GM13976 (cell line): Measurements from ENCODE around the gene ZNF598.

Experiments
- DNase-seq: peaks from one replicate; pipeline ENCODE4 v3.0.0; 2012; ENCODE audit warnings: low spot score
- CTCF ChIP-seq: IDR thresholded peaks from 2 replicates; pipeline ENCODE4 v1.5.1; 2012; ENCODE audit warnings: borderline replicate concordance, mild to moderate bottlenecking; ENCODE audit not compliant: insufficient read depth; ENCODE audit errors: extremely low read depth, missing control alignments, control extremely low read depth
- in situ Hi-C: fragments of 300-500 bp; cut with MboI; formaldehyde crosslinking; loops from one replicate; pipeline ENCODE4 v1.12.0; 2022; ENCODE audit warnings: low sequenced_read_pairs, mixed read lengths, inconsistent platforms; ENCODE audit not compliant: unreplicated experiment

ZNF598 gene

DNA sequence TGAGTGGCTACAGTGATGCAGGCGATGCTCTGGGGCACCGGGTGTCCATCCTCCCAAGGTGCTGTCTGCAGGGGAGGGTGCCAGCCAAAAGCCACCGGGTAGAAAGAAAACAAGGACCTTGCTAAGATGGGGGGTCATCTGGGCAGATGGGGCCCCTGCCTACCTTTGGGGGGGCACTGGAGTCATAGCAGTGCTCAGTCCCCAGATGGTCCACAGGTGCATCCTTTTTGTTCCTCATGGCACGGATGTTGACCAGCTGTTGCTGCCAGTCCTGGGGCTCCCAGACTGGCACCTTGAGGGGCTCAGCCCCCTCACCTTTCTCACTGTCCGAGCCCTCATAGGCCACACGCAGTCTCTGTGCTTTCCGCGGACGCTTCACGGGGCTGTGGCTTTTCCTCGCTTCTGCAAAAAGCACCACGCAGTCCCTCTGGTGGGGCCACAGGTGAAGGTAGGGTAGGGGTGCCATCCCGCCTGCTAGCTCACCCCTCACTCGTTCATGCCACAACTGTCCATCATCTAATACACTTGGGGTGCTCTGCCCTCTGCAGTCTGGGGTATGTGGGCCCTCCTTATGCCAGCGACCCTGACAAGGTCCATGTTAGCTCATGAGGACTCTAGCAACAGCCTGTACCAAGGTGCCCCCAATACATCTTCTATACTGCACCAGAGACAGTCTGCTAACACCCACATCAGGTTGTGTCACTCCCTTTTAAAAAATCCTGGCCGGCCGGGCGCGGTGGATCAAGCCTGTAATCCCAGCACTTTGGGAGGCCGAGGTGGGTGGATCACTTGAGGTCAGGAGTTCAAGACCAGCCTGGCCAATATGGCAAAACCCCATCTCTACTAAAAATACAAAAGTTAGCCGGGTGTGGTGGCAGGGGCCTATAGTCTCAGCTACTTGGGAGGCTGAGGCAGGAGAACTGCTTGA, 36.6 kb upstream of the ZNF598 start:
- TF ChIP-seq CTCF = no peak
- in situ Hi-C loops = no loop called here
- DNase-seq = no peak

DNA sequence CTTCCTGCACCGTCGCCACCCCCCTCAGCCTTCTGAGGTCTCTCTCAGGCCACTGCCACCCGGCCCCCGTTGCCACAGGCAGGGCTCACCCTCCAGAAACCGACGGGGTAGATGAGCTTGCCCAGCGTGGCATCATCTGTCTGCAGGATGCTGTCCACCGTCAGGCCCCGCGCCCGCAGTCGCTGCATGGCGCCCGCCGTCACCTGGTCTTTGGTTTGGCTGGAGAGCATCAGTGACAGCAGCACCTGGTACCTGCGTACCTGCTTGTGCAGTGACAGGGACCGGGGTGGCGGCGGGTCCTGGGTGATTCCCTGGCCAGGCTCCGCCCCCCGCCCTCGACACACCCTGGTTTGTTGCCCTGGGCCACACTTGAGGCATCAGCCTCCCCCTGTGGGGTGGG, 34.9 kb upstream of the ZNF598 start:
- no peak for DNase-seq
- in situ Hi-C loops = no loop called here
- TF ChIP-seq CTCF = no peak

DNA sequence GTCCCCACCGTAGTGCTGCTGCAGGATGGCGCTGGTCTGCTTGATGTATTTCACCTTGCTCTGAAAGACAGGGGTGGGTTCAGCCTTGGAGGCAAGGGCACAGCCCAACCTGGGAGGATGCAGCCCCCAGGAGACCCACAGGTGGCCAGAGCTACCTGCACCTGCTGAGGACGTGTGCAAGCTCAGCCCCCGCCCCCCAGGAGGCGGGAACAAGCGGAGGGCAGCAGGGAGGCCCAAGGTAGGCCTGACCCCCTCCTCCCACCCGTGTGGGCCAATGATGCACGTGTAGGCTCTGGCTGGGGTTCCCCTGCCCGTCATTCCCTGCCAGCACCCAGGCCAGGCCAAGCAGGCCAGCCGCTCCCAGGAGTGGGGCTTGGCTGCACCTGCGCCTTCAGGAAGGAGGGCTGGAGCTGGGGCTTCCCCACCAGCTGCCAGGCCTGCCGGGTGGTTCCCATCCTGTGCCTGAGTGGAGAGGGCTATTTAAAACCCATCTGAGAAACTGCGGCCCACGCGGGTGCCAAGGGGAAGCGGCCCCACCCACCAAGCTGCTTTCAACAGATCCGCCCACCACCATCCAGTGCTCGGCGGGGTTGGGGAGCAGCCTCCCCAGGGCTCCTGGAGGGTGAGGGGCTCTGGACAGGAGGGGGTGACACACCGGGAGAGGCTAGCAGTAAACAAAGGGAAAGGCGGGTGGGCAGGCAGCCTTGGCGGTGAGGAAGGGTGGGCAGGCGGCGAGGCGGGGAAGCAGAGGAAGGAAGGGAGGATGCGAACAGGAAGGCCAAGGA, 34.2 kb upstream of the ZNF598 start:
- in situ Hi-C loops = no loop called here
- TF ChIP-seq CTCF = no peak
- DNase-seq = peak; percentile 57

DNA sequence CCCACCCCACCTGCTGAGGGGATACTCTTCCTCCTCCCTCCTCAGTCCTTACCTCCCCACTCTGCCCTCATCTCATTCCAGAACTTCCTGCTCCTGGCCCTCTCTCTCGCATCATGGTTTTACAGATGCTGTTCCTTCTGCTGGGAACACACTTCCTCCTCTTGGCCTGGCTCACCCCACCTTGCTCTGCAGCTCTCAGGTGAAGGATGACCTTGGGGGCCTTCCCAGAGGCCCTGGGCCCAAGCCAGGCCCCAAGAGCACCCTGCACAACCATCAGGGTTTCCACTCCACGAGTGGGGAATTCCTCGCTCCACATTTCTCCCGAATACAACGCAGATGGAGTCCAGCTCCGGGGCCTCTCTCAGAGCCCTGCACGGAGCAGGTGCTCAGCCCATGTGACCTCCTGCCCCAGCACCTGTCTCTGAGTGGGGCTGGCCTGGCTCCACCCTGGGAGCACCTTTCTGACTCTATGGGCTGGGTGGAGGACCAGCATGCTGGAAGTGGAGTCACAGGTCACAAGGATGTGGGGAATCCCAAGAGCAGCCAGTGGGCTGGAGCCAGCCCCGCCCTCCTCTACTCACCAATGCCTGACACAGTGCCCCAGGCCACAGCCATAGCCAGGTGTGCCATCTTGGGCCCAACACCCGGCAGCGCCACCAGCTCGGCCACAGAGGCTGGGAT, 33.5 kb upstream of the ZNF598 start:
- TF ChIP-seq CTCF = no peak
- in situ Hi-C loops = no loop called here
- no peak for DNase-seq

DNA sequence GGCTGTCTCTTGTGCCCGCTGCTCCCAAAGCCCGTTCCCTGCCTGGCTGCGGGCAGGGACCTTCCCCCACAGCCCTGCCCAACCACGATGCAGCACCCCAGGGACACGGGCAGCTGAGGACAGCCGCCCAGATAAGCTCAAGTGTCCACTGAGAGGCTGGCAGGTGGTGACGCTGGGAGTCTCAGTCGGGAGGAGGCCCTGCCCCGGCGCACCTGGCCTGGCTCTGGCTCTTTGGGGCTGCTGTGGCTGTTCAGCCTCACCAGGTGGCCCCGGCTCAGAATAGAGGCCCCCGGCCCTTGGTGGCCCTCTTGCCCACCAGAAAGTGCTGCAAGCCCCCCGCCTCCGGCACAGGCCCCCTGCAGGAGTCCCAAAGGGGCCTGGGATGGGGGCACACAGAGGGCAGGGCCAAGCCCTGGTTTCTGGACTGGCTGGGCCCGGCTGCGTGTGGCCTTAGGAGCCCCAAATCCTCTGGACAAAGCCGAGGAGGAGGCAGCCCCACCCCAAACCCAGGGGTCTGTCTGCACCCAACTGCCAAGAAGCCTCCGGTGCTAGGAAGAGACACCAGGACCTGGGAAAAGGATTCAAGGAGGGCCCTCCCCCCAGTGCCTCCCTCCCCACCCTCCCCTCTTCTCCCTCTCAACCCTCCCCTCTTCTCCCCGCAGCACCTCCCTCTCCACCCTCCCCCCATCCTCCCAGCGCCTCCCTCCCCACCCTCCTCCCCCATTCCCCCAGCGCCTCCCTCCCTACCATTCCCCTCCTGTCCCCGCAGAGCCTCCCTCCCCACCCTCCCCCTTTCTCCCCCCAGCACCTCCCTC, 32.8 kb upstream of the ZNF598 start:
- no peak for TF ChIP-seq CTCF
- DNase-seq = no peak
- in situ Hi-C loops = no loop called here
